GM10266 (cell line): ENCODE data around the gene MST1R.
"Not testable (repeated sequence)": the region's sequence is repeated elsewhere in the genome, so short reads cannot be mapped to it uniquely, and the experiment has no call there.

Experiments
- DNase-seq: peaks from one replicate; pipeline ENCODE4 v3.0.0; 2012; ENCODE audit errors: extremely low spot score
- TF ChIP-seq, protein P1 (sequence below): IDR thresholded peaks from 2 replicates; pipeline ENCODE4 v1.5.1; 2012; ENCODE audit warnings: mild to moderate bottlenecking, low read depth; ENCODE audit not compliant: control insufficient read depth, insufficient read depth; ENCODE audit errors: missing control alignments

MST1R gene

DNA sequence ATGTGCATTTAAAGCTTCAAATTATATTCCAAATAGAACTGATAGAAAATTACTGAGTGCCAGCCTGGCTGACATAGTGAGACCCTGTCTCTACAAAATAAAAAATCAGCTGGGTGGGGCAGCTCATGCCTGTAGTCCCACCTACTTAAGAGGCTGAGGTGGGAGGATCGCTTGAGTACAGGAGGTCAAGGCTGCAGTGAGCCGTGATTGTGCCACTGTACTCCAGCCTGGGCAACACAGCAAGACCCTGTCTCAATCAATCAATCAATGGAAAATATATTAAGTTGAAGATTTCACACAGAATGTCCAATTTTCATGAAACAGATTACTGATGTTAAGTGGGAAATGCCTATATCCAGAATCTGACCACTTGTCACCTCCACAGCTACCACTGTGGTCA, 21.8 kb upstream of the MST1R start:
- TF ChIP-seq, protein P1, sequence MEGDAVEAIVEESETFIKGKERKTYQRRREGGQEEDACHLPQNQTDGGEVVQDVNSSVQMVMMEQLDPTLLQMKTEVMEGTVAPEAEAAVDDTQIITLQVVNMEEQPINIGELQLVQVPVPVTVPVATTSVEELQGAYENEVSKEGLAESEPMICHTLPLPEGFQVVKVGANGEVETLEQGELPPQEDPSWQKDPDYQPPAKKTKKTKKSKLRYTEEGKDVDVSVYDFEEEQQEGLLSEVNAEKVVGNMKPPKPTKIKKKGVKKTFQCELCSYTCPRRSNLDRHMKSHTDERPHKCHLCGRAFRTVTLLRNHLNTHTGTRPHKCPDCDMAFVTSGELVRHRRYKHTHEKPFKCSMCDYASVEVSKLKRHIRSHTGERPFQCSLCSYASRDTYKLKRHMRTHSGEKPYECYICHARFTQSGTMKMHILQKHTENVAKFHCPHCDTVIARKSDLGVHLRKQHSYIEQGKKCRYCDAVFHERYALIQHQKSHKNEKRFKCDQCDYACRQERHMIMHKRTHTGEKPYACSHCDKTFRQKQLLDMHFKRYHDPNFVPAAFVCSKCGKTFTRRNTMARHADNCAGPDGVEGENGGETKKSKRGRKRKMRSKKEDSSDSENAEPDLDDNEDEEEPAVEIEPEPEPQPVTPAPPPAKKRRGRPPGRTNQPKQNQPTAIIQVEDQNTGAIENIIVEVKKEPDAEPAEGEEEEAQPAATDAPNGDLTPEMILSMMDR: no peak
- no peak for DNase-seq

DNA sequence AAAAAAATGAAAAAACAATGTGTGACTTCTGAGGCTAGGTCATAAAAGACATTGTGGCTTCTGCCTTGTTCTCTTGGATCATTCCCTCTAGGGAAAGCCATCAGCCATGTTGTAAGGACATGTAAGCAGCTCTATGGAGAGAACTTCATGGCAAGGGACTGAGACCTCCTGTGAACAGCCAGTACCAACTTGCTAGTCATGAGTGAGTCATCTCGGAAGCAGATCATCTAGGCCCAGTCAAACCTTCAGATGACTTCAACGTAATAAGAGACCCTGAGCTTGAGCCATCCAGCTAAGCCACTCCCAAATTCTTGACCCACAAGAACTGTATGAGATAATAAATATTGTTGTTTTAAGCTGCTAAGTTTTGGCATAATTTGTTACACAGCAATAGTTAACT, 21.0 kb upstream of the MST1R start:
- TF ChIP-seq, protein P1: no peak
- DNase-seq: no peak

DNA sequence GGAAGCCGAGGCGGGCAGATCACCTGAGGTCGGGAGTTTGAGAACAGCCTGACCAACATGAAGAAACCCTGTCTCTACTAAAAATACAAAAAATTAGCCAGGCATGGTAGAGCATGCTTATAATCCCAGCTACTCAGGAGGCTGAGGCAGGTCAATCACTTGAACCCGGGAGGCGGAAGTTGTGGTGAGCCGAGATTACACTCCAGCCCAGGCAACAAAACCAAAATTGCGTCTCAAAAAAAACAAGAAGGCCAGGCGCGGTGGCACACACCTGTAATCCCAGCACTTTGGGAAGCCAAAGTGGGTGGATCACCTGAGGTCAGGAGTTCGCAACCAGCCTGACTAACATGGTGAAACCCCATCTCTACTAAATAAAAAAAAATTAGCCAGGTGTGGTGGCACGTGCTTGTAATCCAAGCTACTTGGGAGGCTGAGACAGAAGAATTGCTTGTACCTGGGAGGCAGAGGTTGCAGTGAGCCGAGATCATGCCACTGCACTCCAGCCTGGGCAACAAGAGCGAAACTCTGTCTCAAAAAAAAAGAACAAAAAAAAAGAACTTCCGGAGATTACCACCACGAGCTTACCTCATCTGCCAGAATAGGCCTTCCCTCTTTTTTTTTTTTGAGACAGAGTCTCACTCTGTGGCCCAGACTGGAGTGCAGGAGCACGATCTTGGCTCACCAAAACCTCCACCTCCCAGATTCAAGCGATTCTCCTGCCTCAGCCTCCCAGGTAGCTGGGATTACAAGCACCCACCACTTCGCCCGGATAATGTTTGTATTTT, 14.3 kb upstream of the MST1R start:
- DNase-seq: not testable (repeated sequence)

DNA sequence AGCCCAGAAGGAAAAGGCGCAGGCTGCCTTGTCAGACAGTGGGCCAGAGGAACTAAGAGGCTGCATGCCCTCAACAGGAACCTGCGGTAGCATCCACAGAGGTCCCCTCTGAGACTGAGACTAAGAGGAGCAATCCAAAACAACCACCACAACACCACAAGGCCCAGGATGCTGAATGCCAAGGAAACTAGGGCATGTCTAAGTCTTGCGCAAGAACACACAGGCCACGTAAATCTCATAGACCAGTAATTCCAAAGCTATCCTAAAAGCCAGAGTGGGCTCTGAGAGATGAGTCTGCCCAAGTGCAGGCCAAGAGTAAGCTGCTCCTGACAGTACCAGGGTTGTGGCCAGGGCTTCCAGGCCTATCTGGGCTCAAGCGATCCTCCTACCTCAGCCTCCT, 13.0 kb upstream of the MST1R start:
- DNase-seq: no peak
- TF ChIP-seq, protein P1: no peak

DNA sequence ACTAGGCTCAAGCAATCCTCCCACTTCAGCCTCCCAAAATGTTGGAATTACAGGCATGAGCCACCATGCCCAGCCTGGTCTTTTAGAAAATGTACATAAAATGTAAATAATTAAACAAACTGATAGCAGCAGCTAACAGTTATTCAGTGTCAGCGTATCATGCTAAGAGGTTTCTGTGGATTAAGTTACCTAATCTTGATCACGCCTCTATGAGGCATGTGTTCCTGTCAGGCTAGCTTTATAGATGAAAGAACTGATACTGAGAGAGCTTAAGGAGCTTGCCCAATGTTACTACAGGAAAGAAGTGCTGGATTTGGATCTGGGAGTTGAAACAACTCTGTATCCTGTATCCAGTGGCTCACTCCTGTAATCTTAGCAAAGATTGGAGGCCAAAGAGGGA, 11.2 kb upstream of the MST1R start:
- no peak for DNase-seq
- TF ChIP-seq, protein P1: no peak

DNA sequence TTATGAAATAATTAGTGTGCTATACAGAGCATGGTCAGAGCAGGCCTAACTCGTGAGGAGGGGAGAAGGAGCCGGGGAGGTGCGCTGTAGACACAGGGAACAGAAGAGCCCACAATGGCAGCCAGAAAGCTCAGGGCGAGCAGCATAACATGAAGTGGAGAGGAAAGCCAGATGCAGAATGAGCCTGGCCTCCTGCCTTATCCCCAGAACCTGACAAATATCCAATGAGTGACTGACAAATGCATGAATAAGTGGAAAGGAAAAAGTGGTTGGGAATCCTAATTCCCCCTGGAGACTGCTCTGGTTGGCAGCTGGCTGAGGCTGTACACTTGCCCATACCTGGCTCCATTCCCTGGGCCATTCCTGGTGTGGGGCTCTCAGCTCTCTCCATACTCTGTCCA, 9.2 kb upstream of the MST1R start:
- TF ChIP-seq, protein P1: no peak
- no peak for DNase-seq

DNA sequence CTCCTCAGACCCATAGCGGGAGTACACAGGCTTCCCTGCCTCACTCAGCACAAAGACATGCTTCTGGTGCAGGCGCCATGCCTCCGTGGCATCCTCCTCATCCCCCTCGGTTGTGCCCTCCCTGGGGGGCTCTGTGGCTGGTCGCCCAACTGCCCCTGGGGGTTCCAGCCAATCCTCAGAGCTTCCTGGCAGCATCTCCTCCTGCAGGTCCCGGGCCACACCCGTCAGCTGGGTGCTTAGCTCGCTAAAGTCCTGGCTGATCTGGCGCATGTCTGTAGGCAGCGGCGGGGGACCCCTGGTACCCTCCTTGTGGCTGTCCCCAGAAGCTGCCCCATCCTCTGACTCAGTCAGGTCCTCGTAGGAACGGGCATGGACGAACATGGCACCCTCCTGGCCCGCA, 7.9 kb upstream of the MST1R start:
- TF ChIP-seq, protein P1: no peak
- no peak for DNase-seq

DNA sequence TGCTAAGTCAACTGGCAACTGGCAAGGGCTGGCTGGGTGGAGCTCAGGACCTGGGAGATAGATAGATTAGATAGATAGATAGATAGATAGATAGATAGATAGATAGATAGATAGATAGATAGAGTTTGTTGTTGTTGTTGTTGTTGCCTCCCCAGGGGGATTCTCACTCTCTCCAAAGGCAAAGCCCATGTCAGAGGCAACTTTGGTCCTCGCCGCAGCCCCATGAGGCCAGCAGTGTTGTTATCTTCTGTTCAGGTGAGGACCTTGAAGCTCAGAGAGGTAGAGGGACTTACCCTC, 7.4 kb upstream of the MST1R start:
- TF ChIP-seq, protein P1: no peak
- DNase-seq: no peak
